K562 (cell line): Measurements from ENCODE around the gene SCYGR8. TPM values are rescaled to one million over a fixed set of nuclear protein-coding genes. Genes with fewer than 3 reads are reported as not detected.

ENCODE experiments used
- ATAC-seq: fragments of 200-7000 bp; cut with Tn5 transposase; 3 replicates; pipeline ENCODE4 v1.9.1; 2020; ENCODE audit warnings: moderate library complexity
- BruUV-seq: library from RNA; stranded (reverse); fragments of 400-500 nt; replicated peaks from 2 replicates; lab custom pipeline; 2021; lab: Mats Ljungman, UMichigan
- CTCF ChIA-PET: fragments of 300-600 bp; formaldehyde crosslinking; extraction: SDS; loops from one replicate; lab custom pipeline; 2021; ENCODE audit warnings: low intra/inter-chr PET ratio; lab: Yijun Ruan, JAX
- POLR2A ChIA-PET: fragments of 300-600, 350-650 bp; sonication (Branson Sonifier 250); formaldehyde crosslinking; extraction: SDS; loops from one replicate; lab custom pipeline; 2021; ENCODE audit warnings: antibody characterized with exemption, inconsistent platforms; lab: Yijun Ruan, JAX
- DNase-seq, 4 experiments: peaks; one replicate each; pipeline versions ENCODE4 v3.0.0 to v3.0.0-alpha.2; 2011 to 2018; ENCODE audit warnings: low spot score in 3 of 4, mixed read lengths in 3 of 4; ENCODE audit errors: extremely low read depth in 1 of 4
- FAIRE-seq: peaks from 2 replicates; lab custom pipeline; 2011; peaks lifted over from hg19 to GRCh38; lab: Jason Lieb, UNC
- H2AFZ ChIP-seq: 2 replicates; pipeline ENCODE4 v1.6.0; 2011; ENCODE audit warnings: low read depth, low read length, control low read depth, inconsistent platforms
- H3K27ac ChIP-seq: fragments of 200-600 bp; 3 replicates; pipeline ENCODE4 v1.8.0; 2011; ENCODE audit warnings: low read depth, mild to moderate bottlenecking, control low read depth, inconsistent platforms, low read length, moderate library complexity, mixed read lengths; ENCODE audit errors: extremely low read depth
- H3K27me3 ChIP-seq, 2 experiments: fragments of 300-600 bp in 1 of 2; 2 replicates in 1 of 2; 3 replicates in 1 of 2; pipeline versions ENCODE4 v1.6.0 to v1.8.0; 2011; ENCODE audit warnings: inconsistent platforms in 2 of 2, low read length in 2 of 2, mild to moderate bottlenecking in 1 of 2, mixed read lengths in 1 of 2, moderate library complexity in 1 of 2; ENCODE audit not compliant: control insufficient read depth in 2 of 2, insufficient read depth in 2 of 2
- H3K36me3 ChIP-seq: fragments of 300-600 bp; 3 replicates; pipeline ENCODE4 v1.8.0; 2011; ENCODE audit warnings: mild to moderate bottlenecking, low read length, inconsistent platforms; ENCODE audit not compliant: control insufficient read depth, insufficient read depth
- H3K4me1 ChIP-seq, 2 experiments: fragments of 200-600 bp in 1 of 2; replicated peaks in 1 of 2; 2 replicates in 1 of 2; 3 replicates in 1 of 2; pipeline versions ENCODE4 v1.5.1 to v1.8.0; 2011; ENCODE audit warnings: inconsistent platforms in 2 of 2, low read length in 2 of 2, mild to moderate bottlenecking in 1 of 2, mixed read lengths in 1 of 2, moderate library complexity in 1 of 2; ENCODE audit not compliant: control insufficient read depth in 2 of 2, insufficient read depth in 2 of 2
- H3K4me2 ChIP-seq: 2 replicates; pipeline ENCODE4 v1.6.1; 2011; ENCODE audit warnings: low read length, control low read depth, inconsistent platforms, mixed read lengths; ENCODE audit not compliant: insufficient read depth
- H3K4me3 ChIP-seq: fragments of 200-600 bp; sonication (generic), shearing (Covaris generic); 2 replicates; pipeline ENCODE4 v1.5.1; 2016; ENCODE audit warnings: control low read depth, inconsistent platforms
- H3K79me2 ChIP-seq: fragments of 200-600 bp; 3 replicates; pipeline ENCODE4 v1.8.0; 2011; ENCODE audit warnings: low read length, inconsistent platforms; ENCODE audit not compliant: control insufficient read depth, insufficient read depth
- H3K9ac ChIP-seq, 2 experiments: 2 replicates each; pipeline versions ENCODE4 v1.6.0 to v1.6.1; 2011; ENCODE audit warnings: low read depth in 2 of 2, low read length in 2 of 2, control low read depth in 1 of 2, inconsistent platforms in 1 of 2, mild to moderate bottlenecking in 1 of 2, mixed read lengths in 1 of 2; ENCODE audit not compliant: insufficient read depth in 1 of 2
- H3K9me1 ChIP-seq: one replicate; pipeline ENCODE4 v1.6.0; 2011; ENCODE audit warnings: inconsistent platforms, mild to moderate bottlenecking, low read length, moderate library complexity; ENCODE audit not compliant: control insufficient read depth, insufficient read depth
- H3K9me3 ChIP-seq: replicated peaks from 2 replicates; pipeline ENCODE4 v1.5.1; 2011; ENCODE audit warnings: low read depth, low read length, inconsistent platforms; ENCODE audit not compliant: control insufficient read depth, insufficient read depth
- H4K20me1 ChIP-seq: replicated peaks from 2 replicates; pipeline ENCODE4 v1.6.1; 2011; ENCODE audit warnings: low read length, inconsistent platforms, mixed read lengths; ENCODE audit not compliant: control insufficient read depth, insufficient read depth
- ARNT ChIP-seq, 2 experiments: fragments of 450-650 bp; IDR thresholded peaks; 2 replicates each; pipeline ENCODE4 v1.6.1; 2016; ENCODE audit warnings: mild to moderate bottlenecking in 1 of 2
- DNMT1 ChIP-seq: fragments of 450-650 bp; IDR thresholded peaks from 2 replicates; pipeline ENCODE4 v1.6.1; 2016; ENCODE audit warnings: antibody characterized with exemption, mild to moderate bottlenecking
- KHSRP ChIP-seq: fragments of 450-650 bp; IDR thresholded peaks from 2 replicates; pipeline ENCODE4 v1.6.1; 2017
- SMC3 ChIP-seq: conservative IDR thresholded peaks from 2 replicates; pipeline ENCODE4 v1.6.1; 2011; ENCODE audit warnings: low read depth, low read length, improper control_type of control experiment; ENCODE audit not compliant: insufficient read depth
- TAF9B ChIP-seq: fragments of 450-650 bp; IDR thresholded peaks from 2 replicates; pipeline ENCODE4 v1.6.1; 2018; ENCODE audit warnings: mild to moderate bottlenecking; ENCODE audit not compliant: partially characterized antibody
- ZNF3 ChIP-seq: fragments of 250-450 bp; sonication (Bioruptor Pico); IDR thresholded peaks from 2 replicates; pipeline ENCODE4 v1.5.0; 2021; ENCODE audit warnings: mild to moderate bottlenecking, moderate library complexity
- WGBS: fragments of 100-300 bp; shearing (Covaris generic); methylation state at CpG from one replicate; pipeline ENCODE4 v1.1.6; 2016; ENCODE audit warnings: low coverage, mixed read lengths; ENCODE audit not compliant: insufficient coverage; ENCODE audit errors: missing lambda C conversion rate; 5-methylcytosine and 5-hydroxymethylcytosine counted together
- in situ Hi-C: fragments of 300-500 bp; cut with MboI; formaldehyde crosslinking; loops from 4 replicates; pipeline ENCODE4 v1.15.0; 2018; ENCODE audit warnings: inconsistent platforms, mixed read lengths
- intact Hi-C: fragments of 100-400 bp; cut with micrococcal nuclease; formaldehyde crosslinking; loops from 2 replicates; pipeline ENCODE4 v1.14.2; 2022
- polyA plus RNA-seq, 8 experiments: library from polyadenylated mRNA; depleted of rRNA in 4 of 8; stranded (reverse) in 5 of 8; unstranded in 3 of 8; fragments of >200 nt; fragmentation: Nextera tagmentation in 2 of 8; fragmentation: Illumina TruSeq in 1 of 8; extraction: Ambion mirVana in 2 of 8; extraction: Trizol in 1 of 8; gene quantifications; 2 replicates each; pipeline versions ENCODE4 v1.2.1 to v1.2.3, GENCODE V29; 2011 to 2014; ENCODE audit warnings: inconsistent platforms in 1 of 8, missing spikeins in 1 of 8
- total RNA-seq, 7 experiments: library from RNA; depleted of rRNA in 6 of 7; stranded (reverse); fragments of >200 nt in 6 of 7; fragmentation: Illumina TruSeq in 2 of 7; extraction: Trizol in 2 of 7; gene quantifications; 2 replicates each; pipeline versions ENCODE4 v1.2.1 to v1.2.3, GENCODE V29; 2011 to 2021; ENCODE audit warnings: low replicate concordance in 1 of 7
- TF ChIP-seq, protein P1 (sequence below), 2 experiments: IDR thresholded peaks; 2 replicates each; pipeline ENCODE4 v1.6.1; 2012; ENCODE audit warnings: improper control_type of control experiment in 2 of 2, low read depth in 2 of 2, low read length in 2 of 2, borderline replicate concordance in 1 of 2
- TF ChIP-seq, protein P2 (sequence below), 2 experiments: fragments of 450-650 bp; formaldehyde crosslinking in 1 of 2; IDR thresholded peaks; 2 replicates each; pipeline versions ENCODE4 v1.4.0 to v1.6.1; 2014 to 2020; ENCODE audit warnings: mild to moderate bottlenecking in 2 of 2, borderline replicate concordance in 1 of 2, low read depth in 1 of 2
- TF ChIP-seq, protein P3 (sequence below): sonication (generic); formaldehyde crosslinking; IDR thresholded peaks from 2 replicates; pipeline ENCODE4 v1.8.0; 2022; ENCODE audit warnings: mild to moderate bottlenecking, missing genetic modification reagents

The SCYGR8 gene
- total and polyA plus RNA-seq, 9 of the 15 experiments (the other 6 are each of a cell fraction or from before 2014, with no cell fraction given): not detected

DNA sequence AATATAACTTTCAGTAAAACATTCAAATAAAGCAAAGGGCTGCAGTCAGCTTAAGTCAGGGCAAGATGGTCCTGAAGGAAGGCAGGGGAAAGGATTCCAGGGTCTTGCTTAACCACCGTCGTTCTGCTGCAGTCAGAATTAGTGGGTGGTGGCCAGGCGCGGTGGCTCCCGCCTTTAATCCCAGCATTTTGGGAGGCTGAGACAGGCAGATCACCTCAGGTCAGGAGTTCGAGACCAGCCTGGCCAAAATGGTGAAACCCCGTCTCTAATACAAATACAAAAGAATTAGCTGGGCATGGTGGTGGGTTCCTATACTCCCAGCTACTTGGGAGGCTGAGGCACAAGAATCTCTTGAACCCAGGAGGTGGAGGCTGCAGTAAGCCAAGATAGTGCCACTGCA lies 34.7 kb upstream of the SCYGR8 start (continued):
- TF ChIP-seq, protein P1, sequence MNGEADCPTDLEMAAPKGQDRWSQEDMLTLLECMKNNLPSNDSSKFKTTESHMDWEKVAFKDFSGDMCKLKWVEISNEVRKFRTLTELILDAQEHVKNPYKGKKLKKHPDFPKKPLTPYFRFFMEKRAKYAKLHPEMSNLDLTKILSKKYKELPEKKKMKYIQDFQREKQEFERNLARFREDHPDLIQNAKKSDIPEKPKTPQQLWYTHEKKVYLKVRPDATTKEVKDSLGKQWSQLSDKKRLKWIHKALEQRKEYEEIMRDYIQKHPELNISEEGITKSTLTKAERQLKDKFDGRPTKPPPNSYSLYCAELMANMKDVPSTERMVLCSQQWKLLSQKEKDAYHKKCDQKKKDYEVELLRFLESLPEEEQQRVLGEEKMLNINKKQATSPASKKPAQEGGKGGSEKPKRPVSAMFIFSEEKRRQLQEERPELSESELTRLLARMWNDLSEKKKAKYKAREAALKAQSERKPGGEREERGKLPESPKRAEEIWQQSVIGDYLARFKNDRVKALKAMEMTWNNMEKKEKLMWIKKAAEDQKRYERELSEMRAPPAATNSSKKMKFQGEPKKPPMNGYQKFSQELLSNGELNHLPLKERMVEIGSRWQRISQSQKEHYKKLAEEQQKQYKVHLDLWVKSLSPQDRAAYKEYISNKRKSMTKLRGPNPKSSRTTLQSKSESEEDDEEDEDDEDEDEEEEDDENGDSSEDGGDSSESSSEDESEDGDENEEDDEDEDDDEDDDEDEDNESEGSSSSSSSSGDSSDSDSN (IDR thresholded peaks at IDR 0.05; ENCODE audit: borderline replicate concordance in 1 of 2, low read depth in 2 of 2, low read length in 2 of 2): no peak
- no peak for TF ChIP-seq DNMT1
- no peak for TF ChIP-seq TAF9B
- no peak for TF ChIP-seq ARNT (IDR thresholded peaks at IDR 0.05)
- TF ChIP-seq, all 486 proteins: peak for 0

DNA sequence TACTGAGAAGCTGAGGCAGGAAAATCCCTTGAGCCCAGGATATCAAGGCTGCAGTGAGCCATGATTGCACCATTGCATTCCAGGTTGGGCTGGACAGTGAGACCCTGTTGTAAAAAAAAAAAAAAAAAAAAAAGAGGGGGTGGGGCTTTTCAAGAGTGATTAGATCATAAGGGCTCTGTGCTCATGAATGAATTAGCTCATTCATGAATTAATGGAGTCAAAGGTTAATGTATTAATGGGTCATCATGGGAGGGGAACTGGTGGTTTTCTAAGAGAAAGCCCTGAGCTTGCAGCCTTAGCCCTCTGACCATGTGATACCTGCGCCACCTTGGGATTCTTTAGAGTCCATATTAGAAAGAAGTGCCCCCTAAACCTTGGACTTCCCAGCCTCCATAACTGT lies 32.4 kb upstream of the SCYGR8 start:
- Histone ChIP-seq H3K9me1 (no peaks in the 10 kb centered on the region), H2AFZ (no peak overlapping the region), H3K9ac (no peak overlapping the region), H3K4me1 (peaks cover 0 to 6% of the 10 kb centered on the region in 2 experiments; a peak in 1 of 5 replicates), H3K79me2 (no peaks in the 10 kb centered on the region), H3K9me3 (no peaks in the 10 kb centered on the region), H3K4me3 (no peak overlapping the region), H3K27me3 (peaks cover 2 to 19% of the 10 kb centered on the region in 2 experiments; a peak in 3 of 5 replicates), H3K36me3 (no peaks in the 10 kb centered on the region), H3K4me2 (no peak overlapping the region), H3K27ac (no peak overlapping the region), H4K20me1 (no peaks in the 10 kb centered on the region)
- FAIRE-seq (no peak), ATAC-seq (no peak), DNase-seq (no peak)
- in situ Hi-C loops: no loop called here
- WGBS: 0% methylated on average over 1 of the region's 1 CpG
- intact Hi-C loops: no loop called here
- no TSS peak for BruUV-seq
- ChIA-PET CTCF (no interaction called here), POLR2A (no interaction called here)
- TF ChIP-seq KHSRP (no peak), SMC3 (no peak), ZNF3 (CRISPR knock-in tag) (no peak)
- TF ChIP-seq, protein P2, sequence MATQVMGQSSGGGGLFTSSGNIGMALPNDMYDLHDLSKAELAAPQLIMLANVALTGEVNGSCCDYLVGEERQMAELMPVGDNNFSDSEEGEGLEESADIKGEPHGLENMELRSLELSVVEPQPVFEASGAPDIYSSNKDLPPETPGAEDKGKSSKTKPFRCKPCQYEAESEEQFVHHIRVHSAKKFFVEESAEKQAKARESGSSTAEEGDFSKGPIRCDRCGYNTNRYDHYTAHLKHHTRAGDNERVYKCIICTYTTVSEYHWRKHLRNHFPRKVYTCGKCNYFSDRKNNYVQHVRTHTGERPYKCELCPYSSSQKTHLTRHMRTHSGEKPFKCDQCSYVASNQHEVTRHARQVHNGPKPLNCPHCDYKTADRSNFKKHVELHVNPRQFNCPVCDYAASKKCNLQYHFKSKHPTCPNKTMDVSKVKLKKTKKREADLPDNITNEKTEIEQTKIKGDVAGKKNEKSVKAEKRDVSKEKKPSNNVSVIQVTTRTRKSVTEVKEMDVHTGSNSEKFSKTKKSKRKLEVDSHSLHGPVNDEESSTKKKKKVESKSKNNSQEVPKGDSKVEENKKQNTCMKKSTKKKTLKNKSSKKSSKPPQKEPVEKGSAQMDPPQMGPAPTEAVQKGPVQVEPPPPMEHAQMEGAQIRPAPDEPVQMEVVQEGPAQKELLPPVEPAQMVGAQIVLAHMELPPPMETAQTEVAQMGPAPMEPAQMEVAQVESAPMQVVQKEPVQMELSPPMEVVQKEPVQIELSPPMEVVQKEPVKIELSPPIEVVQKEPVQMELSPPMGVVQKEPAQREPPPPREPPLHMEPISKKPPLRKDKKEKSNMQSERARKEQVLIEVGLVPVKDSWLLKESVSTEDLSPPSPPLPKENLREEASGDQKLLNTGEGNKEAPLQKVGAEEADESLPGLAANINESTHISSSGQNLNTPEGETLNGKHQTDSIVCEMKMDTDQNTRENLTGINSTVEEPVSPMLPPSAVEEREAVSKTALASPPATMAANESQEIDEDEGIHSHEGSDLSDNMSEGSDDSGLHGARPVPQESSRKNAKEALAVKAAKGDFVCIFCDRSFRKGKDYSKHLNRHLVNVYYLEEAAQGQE (IDR thresholded peaks at IDR 0.05; ENCODE audit: borderline replicate concordance): no peak
- TF ChIP-seq, protein P2 (CRISPR knock-in tag; IDR thresholded peaks at IDR 0.05; ENCODE audit: low read depth): no peak
- TF ChIP-seq, protein P3, sequence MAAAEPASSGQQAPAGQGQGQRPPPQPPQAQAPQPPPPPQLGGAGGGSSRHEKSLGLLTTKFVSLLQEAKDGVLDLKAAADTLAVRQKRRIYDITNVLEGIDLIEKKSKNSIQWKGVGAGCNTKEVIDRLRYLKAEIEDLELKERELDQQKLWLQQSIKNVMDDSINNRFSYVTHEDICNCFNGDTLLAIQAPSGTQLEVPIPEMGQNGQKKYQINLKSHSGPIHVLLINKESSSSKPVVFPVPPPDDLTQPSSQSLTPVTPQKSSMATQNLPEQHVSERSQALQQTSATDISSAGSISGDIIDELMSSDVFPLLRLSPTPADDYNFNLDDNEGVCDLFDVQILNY (CRISPR knock-in tag): no peak
